ENCODE measurements around the gene AMELY. TPM values are rescaled to one million over a fixed set of nuclear protein-coding genes. Genes with fewer than 3 reads are reported as not detected.

The AMELY gene
- total and polyA plus RNA-seq, 2 of the 4 experiments (the other 2 are of a cell fraction), result not detected

GRCh38 chrY:6949947-6950346, 38.4 kb upstream of the AMELY start (continued):
- TF ChIP-seq BHLHE40 (IDR thresholded peaks at IDR 0.05; ENCODE audit: low read depth, low read length), result no peak

GRCh38 chrY:6948378-6948777, 36.8 kb upstream of the AMELY start:
- H3K23ac ChIP-seq (ENCODE audit: low read depth, low read length), result no peak overlapping the region
- H3K79me1 ChIP-seq (ENCODE audit: low read depth in 1 of 2, low read length in 2 of 2), result no peaks in the 10 kb centered on the region
- no peak overlapping the region for H3K4ac ChIP-seq (ENCODE audit: low read depth, low read length)
- dilution Hi-C loops (cut with HindIII; ENCODE audit: low sequenced_read_pairs, unreplicated experiment), result no loop called here
- no peak overlapping the region for H2BK120ac ChIP-seq (ENCODE audit: low read depth, low read length)
- H3K18ac ChIP-seq (ENCODE audit: low read depth, low read length), result no peak overlapping the region
- no peaks in the 10 kb centered on the region for H3K9me3 ChIP-seq (ENCODE audit: control insufficient read depth, insufficient read depth, low read length)
- WGBS, 2 experiments (ENCODE audit: extremely low coverage in 2 of 2, insufficient read length in 1 of 2), result no CpG with 5 or more reads among the region's 13 CpGs
- H2BK15ac ChIP-seq (ENCODE audit: low read depth, low read length), result no peak overlapping the region
- H3K14ac ChIP-seq (replicated peaks; ENCODE audit: low read depth, low read length), result no peak overlapping the region
- DNase-seq, result no peak
- H4K8ac ChIP-seq (ENCODE audit: low read depth in 2 of 2, low read length in 2 of 2), result no peak overlapping the region
- TF ChIP-seq MAZ (IDR thresholded peaks at IDR 0.05; ENCODE audit: borderline replicate concordance, low read depth, low read length), result no peak
- TF ChIP-seq CHD1 (IDR thresholded peaks at IDR 0.05; ENCODE audit: low read depth, low read length), result no peak
- TF ChIP-seq SMC3 (IDR thresholded peaks at IDR 0.05; ENCODE audit: low read depth, low read length), result no peak
- no peak for TF ChIP-seq CEBPB (IDR thresholded peaks at IDR 0.05; ENCODE audit: low read depth, low read length)
- no peak for TF ChIP-seq POLR2A (IDR thresholded peaks at IDR 0.05; ENCODE audit: low read depth, low read length)
- no peak for TF ChIP-seq RFX5 (IDR thresholded peaks at IDR 0.05; ENCODE audit: low read depth, low read length)
- H3K9ac ChIP-seq (ENCODE audit: low read depth, low read length), result no peak overlapping the region
- no peak overlapping the region for H4K91ac ChIP-seq (ENCODE audit: insufficient read depth, low read depth, low read length)
- H2BK20ac ChIP-seq (ENCODE audit: low read depth, low read length), result no peak overlapping the region
- no peaks in the 10 kb centered on the region for H3K4me1 ChIP-seq (ENCODE audit: control insufficient read depth, insufficient read depth, low read length)
- no peak overlapping the region for H4K5ac ChIP-seq (ENCODE audit: low read depth, low read length)
- no peak overlapping the region for H3K4me2 ChIP-seq (ENCODE audit: low read depth, low read length)
- no peaks in the 10 kb centered on the region for H3K9me1 ChIP-seq (ENCODE audit: insufficient read depth, low read length)
- H4K20me1 ChIP-seq (ENCODE audit: insufficient read depth, low read length), result no peaks in the 10 kb centered on the region
- no peak overlapping the region for H3K56ac ChIP-seq (ENCODE audit: extremely low read depth, insufficient read depth, low read length)
- POLR2A ChIA-PET (ENCODE audit: unreplicated experiment), result no interaction called here
- no peaks in the 10 kb centered on the region for H3K27me3 ChIP-seq (ENCODE audit: control insufficient read depth, insufficient read depth, low read length)
- CTCF ChIA-PET, result no interaction called here
- H2AK5ac ChIP-seq (ENCODE audit: low read depth, low read length), result no peak overlapping the region
- no peaks in the 10 kb centered on the region for H3K36me3 ChIP-seq (ENCODE audit: control insufficient read depth, insufficient read depth, low read length)
- H2AFZ ChIP-seq (replicated peaks; ENCODE audit: low read length, poor library complexity), result no peak overlapping the region
- no peak overlapping the region for H3K4me3 ChIP-seq (ENCODE audit: insufficient read depth, low read depth, low read length)
- intact Hi-C loops (cut with micrococcal nuclease), result no loop called here
- in situ Hi-C loops (cut with MboI; ENCODE audit: low sequenced_read_pairs), result no loop called here
- H2BK5ac ChIP-seq (ENCODE audit: low read depth, low read length, poor library complexity, severe bottlenecking), result no peak overlapping the region
- H3K27ac ChIP-seq (ENCODE audit: insufficient read depth, low read length), result no peak overlapping the region
- ATAC-seq (ENCODE audit: low read depth), result no peak
- BruUV-seq (replicated peaks), result no TSS peak
- H2AK9ac ChIP-seq (replicated peaks; ENCODE audit: low read depth, low read length, poor library complexity), result no peak overlapping the region
